Subcutaneous adipose tissue (tissue), 4 donors: Measurements from ENCODE around the gene SFT2D3. TPM values are rescaled to one million over a fixed set of nuclear protein-coding genes. Genes with fewer than 3 reads are reported as not detected.

Source experiments
- total RNA-seq, 4 donors: library from RNA; depleted of rRNA; stranded (reverse); fragments of >200 nt; gene quantifications; one replicate each; pipeline ENCODE4 v1.1.0, GENCODE V29; 2016
- TF ChIP-seq, protein P1 (sequence below): fragments of 450-650 bp; IDR thresholded peaks from one replicate; pipeline ENCODE4 v1.5.1; 2016; ENCODE audit warnings: low read depth, mild to moderate bottlenecking, control low read depth, antibody characterized with exemption, moderate library complexity

SFT2D3 gene
- total RNA-seq, 4 donors from 2014 or later = 5.8 to 14.9 (median 8.1) TPM

GRCh38 chr2:127733816-127734537, 32.7 kb downstream of the SFT2D3 start:
- TF ChIP-seq, protein P1, sequence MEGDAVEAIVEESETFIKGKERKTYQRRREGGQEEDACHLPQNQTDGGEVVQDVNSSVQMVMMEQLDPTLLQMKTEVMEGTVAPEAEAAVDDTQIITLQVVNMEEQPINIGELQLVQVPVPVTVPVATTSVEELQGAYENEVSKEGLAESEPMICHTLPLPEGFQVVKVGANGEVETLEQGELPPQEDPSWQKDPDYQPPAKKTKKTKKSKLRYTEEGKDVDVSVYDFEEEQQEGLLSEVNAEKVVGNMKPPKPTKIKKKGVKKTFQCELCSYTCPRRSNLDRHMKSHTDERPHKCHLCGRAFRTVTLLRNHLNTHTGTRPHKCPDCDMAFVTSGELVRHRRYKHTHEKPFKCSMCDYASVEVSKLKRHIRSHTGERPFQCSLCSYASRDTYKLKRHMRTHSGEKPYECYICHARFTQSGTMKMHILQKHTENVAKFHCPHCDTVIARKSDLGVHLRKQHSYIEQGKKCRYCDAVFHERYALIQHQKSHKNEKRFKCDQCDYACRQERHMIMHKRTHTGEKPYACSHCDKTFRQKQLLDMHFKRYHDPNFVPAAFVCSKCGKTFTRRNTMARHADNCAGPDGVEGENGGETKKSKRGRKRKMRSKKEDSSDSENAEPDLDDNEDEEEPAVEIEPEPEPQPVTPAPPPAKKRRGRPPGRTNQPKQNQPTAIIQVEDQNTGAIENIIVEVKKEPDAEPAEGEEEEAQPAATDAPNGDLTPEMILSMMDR = no peak

DNA sequence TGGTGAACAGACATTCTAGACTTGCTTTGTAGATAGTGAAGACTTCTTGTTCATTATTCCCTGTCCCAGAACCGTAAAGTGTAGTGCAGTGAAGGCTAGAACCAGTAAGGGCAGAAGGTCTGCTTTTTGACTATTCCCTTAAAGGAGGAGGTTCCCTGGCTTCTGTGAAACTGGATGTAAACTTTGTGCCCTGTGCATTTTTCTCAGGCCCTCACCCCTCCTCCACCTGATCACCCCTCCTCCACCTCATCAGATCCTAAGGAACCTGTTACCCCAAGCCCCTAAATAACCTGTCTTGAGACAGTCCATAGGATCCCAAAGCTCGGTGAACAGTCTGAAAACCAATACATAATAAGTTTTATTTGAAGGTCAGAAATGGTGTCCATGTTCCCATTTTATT, 33.7 kb downstream of the SFT2D3 start:
- TF ChIP-seq, protein P1 = no peak

- TF ChIP-seq, protein P1 = no peak
Measured at GRCh38 chr2:127735537-127736399, 34.5 kb downstream of the SFT2D3 start.

- TF ChIP-seq, protein P1 = no peak
Measured at GRCh38 chr2:127737892-127738291, 36.6 kb downstream of the SFT2D3 start.

DNA sequence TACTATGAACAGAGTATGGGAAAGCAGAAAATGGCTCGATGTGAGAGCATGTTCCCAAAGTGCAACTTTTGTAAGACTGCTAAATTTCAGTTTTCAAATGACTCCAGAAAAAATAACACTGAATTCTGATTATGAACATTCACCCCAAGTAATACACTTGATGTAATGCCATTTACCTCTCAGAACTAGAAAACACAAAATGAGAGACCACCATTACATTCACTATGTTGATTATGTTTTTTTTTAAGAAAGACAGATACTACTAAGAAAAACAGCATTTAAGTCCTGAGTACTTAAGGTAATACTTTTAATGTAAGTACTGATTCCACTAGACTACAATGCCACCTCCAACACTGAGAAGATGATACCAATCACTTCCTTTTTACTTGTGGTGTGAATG, 38.5 kb downstream of the SFT2D3 start:
- TF ChIP-seq, protein P1 = no peak

DNA sequence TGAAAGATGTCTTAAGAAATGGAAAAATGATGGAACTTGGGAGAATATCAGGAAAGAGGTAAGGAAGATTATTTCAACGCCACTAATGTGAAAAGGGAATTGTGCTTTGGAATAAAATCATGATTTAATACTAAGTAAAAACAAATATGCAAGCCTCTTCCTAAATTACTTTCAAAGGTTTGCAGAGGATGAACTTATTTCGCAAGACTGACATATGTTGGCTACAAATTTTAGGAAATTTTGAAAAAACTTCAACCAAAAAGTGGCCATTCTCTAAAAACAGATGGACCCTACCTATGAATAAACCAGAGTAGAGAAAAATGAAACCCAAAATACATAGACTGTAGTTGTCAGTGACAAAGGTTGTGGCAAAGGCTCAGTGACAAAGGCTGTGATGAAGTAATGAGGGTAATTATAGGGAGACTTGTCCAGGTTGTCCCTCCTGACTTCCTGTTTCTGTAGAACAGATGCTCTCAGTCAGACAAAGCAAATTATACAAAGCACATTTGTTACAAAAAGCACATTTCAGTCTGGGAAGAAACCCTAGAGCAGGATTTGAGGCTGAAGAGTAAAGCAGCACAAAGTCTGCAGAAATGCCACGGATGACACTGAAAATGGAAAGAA, 39.5 kb downstream of the SFT2D3 start:
- TF ChIP-seq, protein P1 = no peak
